Fibroblast of the aortic adventitia (primary cell): ENCODE results near the gene NPHP4. TPM values are rescaled to one million over a fixed set of nuclear protein-coding genes. Genes with fewer than 3 reads are reported as not detected.

Source experiments
- DNase-seq: peaks from one replicate; pipeline ENCODE4 v3.0.0-alpha.2; 2010; ENCODE audit warnings: low read depth
- H3K4me3 ChIP-seq: 2 replicates; pipeline ENCODE4 v1.5.1; 2011; ENCODE audit warnings: low read depth, mild to moderate bottlenecking, control low read depth, low read length, moderate library complexity
- CTCF ChIP-seq: IDR thresholded peaks from 2 replicates; pipeline ENCODE4 v1.5.1; 2011; ENCODE audit warnings: mild to moderate bottlenecking, low read length, control low read depth, inconsistent platforms; ENCODE audit not compliant: insufficient read depth
- total RNA-seq: library from RNA; depleted of rRNA; stranded (reverse); fragments of >200 nt; gene quantifications from 2 replicates; pipeline ENCODE4 v1.2.3, GENCODE V29; 2012; ENCODE audit warnings: low replicate concordance

NPHP4 gene
- total RNA-seq, 1 donor = 6.9 TPM

- DNase-seq = no peak
- no peak for TF ChIP-seq CTCF
- no peak overlapping the region for H3K4me3 ChIP-seq
Observed at GRCh38 chr1:5977494-5978444, 14.5 kb downstream of the NPHP4 start.

- H3K4me3 ChIP-seq = no peak overlapping the region
- DNase-seq = no peak
- no peak for TF ChIP-seq CTCF
Observed at GRCh38 chr1:5976726-5977493, 15.3 kb downstream of the NPHP4 start.

- no peak for DNase-seq
- no peak overlapping the region for H3K4me3 ChIP-seq
- no peak for TF ChIP-seq CTCF
Observed at GRCh38 chr1:5976231-5976630, 16.0 kb downstream of the NPHP4 start.

- TF ChIP-seq CTCF = peak; percentile 78
- peak; percentile 51 for DNase-seq
Observed at GRCh38 chr1:5975133-5975880, 16.9 kb downstream of the NPHP4 start.

GRCh38 chr1:5974631-5975030, 17.6 kb downstream of the NPHP4 start:
- TF ChIP-seq CTCF = no peak
- no peak for DNase-seq
- no peak overlapping the region for H3K4me3 ChIP-seq

More at GRCh38 chr1:5975133-5975880, 16.9 kb downstream of the NPHP4 start:
- H3K4me3 ChIP-seq = no peak overlapping the region

- no peak overlapping the region for H3K4me3 ChIP-seq
- DNase-seq = peak; percentile 51
- TF ChIP-seq CTCF = peak; percentile 37
Observed at GRCh38 chr1:5973771-5974170, 18.5 kb downstream of the NPHP4 start.
